IPS-18c (cell line): ENCODE data around the gene KLHDC7B.

ENCODE experiments used
- H3K4me3 ChIP-seq: 2 replicates; pipeline ENCODE4 v1.7.0; 2013; ENCODE audit warnings: low read depth, mild to moderate bottlenecking, low read length, moderate library complexity; ENCODE audit not compliant: insufficient read depth
- H3K9me3 ChIP-seq: one replicate; pipeline ENCODE4 v1.6.1; 2013; ENCODE audit warnings: mild to moderate bottlenecking, low read length, moderate library complexity; ENCODE audit not compliant: control insufficient read depth, insufficient read depth

The KLHDC7B gene

GRCh38 chr22:50545522-50546325 is at the start of gene KLHDC7B:
Gene KLHDC7B, plus strand, starts transcription at chr22:50545899. Its CDS starts 345 bp downstream, at chr22:50546244.
- no peak within 1 kb of the TSS for H3K4me3 ChIP-seq
- no peaks in the 10 kb centered on the region for H3K9me3 ChIP-seq

DNA sequence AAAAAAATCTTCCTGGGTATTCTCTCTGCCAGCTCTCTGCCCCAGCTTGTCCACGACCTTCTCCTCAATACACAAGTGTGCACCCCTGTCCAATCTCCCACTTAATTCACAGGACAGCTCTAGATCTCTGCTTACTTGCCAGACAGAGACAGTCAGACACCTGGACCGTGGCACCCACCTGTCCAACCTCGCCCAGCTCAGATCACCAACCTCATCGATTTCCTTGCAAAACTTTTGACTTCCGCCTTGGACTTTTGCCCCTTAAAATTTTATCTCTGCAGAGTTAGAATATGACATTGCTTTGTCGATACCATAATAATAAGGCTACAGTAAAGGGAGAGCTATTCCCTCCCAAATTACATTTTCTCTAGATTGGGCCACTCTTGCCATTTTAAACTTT is 48.6 kb upstream of the KLHDC7B start:
- Histone ChIP-seq H3K4me3 (no peak overlapping the region), H3K9me3 (no peaks in the 10 kb centered on the region)

- H3K9me3 ChIP-seq, result no peaks in the 10 kb centered on the region
- H3K4me3 ChIP-seq, result no peak overlapping the region; the same call in 1 of the 2 replicates
Measured at GRCh38 chr22:50498322-50498890, 47.3 kb upstream of the KLHDC7B start.

- H3K4me3 ChIP-seq, result no peak overlapping the region
- no peaks in the 10 kb centered on the region for H3K9me3 ChIP-seq
Measured at GRCh38 chr22:50500452-50500851, 45.2 kb upstream of the KLHDC7B start.

- no peak overlapping the region for H3K4me3 ChIP-seq
- H3K9me3 ChIP-seq, result no peaks in the 10 kb centered on the region
Measured at GRCh38 chr22:50502096-50502495, 43.6 kb upstream of the KLHDC7B start.

GRCh38 chr22:50502628-50503474 is 42.8 kb upstream of the KLHDC7B start:
- Histone ChIP-seq H3K4me3 (no peak overlapping the region), H3K9me3 (peaks cover 3% of the 10 kb centered on the region)

DNA sequence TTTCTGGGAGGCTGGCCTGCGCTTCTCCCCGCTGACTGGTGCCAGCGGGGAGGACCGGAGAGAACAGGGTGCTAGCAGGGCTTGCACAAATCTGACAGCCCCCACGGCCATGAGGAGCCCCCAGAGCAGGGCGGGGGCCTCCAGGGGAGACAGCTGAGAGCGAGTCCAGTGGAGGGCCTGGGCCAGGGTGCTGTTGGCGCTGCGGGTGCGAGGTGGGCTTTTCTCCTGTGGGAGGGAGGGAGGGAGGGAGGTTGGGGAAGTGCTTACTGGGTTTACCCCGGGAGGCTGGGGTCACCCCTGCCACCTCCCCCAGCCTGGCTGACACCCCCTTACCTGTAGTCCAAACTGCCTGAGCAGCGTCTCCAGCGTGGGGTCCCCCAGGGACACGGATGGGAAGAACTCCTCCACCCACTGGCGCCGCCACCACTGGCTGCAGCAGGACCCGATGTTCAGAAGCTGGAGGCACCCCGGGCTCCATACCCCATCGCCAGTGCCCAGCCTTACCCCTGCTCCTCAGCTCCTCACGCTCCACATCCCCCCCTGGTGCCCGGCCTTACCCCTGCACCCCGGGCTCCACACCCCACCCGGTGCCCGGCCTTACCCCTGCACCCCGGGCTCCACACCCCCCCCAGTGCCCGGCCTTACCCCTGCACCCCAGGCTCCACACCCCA is 42.1 kb upstream of the KLHDC7B start:
- no peak overlapping the region for H3K4me3 ChIP-seq
- peaks cover 3% of the 10 kb centered on the region for H3K9me3 ChIP-seq

DNA sequence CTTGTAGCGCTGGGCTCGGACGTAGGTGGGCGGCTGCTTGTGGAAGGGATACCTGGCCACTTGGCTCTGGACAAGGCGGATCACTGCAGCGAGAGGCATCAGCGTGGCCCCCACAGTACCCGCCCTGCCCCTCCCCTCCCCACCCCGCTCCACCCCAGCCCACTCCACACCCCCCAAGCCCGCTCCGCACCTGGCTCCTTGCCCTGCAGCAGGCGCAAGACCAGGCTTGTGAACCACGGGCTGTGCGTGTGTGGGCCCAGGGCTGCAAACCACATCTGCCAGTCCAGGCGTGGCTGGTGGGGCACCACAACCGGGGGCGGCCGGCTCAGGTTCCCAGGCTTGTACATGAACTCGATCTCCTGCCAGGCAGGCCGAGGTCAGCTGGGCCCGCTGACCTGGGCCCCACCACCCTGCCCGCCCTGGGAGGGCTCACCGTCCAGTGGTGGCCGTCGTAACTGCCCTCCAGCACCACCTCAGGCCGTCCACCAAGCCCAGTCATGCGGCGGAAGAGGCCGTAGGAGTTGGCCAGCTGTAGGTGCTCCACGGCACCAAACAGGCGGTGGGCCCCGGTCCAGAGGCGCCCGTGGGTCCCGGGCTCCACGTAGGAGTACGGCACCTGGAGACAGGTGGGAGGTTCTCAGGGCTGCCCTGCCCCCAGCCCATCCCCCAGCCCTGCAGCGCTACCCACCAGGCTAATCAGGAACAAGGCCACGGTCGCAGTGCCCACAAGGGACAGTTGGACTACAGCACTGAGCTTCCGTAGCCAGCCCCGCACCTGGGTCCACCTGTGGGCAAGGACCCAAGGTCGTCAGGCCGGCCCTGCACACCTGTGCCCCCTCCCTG is 41.1 kb upstream of the KLHDC7B start:
- Histone ChIP-seq H3K9me3 (peaks cover 3% of the 10 kb centered on the region), H3K4me3 (no peak overlapping the region)

- H3K4me3 ChIP-seq, result no peak overlapping the region
- peaks cover 3% of the 10 kb centered on the region for H3K9me3 ChIP-seq
Measured at GRCh38 chr22:50505276-50505775, 40.4 kb upstream of the KLHDC7B start.

GRCh38 chr22:50505776-50506610 is 39.7 kb upstream of the KLHDC7B start:
- Histone ChIP-seq H3K9me3 (peaks cover 3% of the 10 kb centered on the region), H3K4me3 (peak overlapping the region; percentile 85; the same call in 1 of the 2 replicates)

GRCh38 chr22:50506611-50507420 is 38.9 kb upstream of the KLHDC7B start:
- H3K9me3 ChIP-seq, result peaks cover 3% of the 10 kb centered on the region
- H3K4me3 ChIP-seq, result peak overlapping the region; percentile 85

- Histone ChIP-seq H3K9me3 (peaks cover 3% of the 10 kb centered on the region), H3K4me3 (peak within 1 kb of the TSS; percentile 87)
Measured at GRCh38 chr22:50507421-50507990, 38.2 kb upstream of the KLHDC7B start, which contains the start of gene LMF2. Gene LMF2, minus strand, starts transcription at chr22:50507702. Its CDS starts 27 bp downstream, at chr22:50507675.

DNA sequence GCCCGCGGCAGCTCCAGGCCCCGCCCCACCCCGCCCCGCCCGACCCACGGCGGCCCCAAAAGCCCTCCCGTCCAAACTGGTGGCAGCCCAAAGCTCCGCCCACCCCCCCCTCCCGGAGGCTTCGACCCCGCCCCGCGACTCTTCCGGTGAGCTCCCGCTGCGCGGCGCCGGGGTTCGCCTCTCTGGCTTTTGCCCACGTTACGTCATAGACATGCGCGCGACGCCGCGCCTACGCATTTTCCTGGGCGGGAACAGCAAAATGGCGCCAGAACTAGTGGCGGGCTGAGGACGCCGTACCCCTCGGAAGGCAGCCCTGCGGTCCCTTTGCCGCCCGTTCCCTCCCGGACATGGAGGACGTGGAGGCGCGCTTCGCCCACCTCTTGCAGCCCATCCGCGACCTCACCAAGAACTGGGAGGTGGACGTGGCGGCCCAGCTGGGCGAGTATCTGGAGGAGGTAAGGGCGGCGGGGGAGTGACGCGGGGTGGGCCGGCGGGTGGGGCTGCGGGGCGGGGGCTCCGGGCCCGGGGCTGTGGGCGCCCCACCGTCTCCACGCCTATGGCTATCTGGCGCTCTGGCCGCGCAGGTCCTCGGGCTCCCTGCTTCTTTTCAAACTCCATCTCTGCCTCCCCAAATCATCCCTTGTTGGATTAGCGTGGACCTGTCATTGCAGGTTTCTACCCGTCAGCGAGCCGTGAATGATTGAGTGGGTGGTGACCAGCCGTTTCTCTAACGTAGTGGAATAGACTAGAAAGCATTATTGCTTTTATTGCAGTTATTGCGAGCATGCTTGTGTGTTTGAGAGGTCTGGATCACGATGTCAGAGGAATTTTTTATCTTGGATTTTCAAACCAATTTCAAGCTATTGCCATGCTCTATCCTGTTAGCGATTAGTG is 37.5 kb upstream of the KLHDC7B start, which contains the start of gene NCAPH2:
NCAPH2 (plus strand) TSS at position 234 of the 894 bp plus-strand sequence; CDS start at position 348, 114 bp downstream.
- Histone ChIP-seq H3K9me3 (peaks cover 3% of the 10 kb centered on the region), H3K4me3 (peak within 1 kb of the TSS; percentile 87)
